HG02588 (cell line): ENCODE results near the gene AIG1.
"Not testable (repeated sequence)": the region's sequence is repeated elsewhere in the genome, so short reads cannot be mapped to it uniquely, and the experiment has no call there.

Experiments used
- ATAC-seq: cut with Tn5 transposase; IDR thresholded peaks from one replicate; pipeline ENCODE4 v1.9.1; 2021; ENCODE audit warnings: mild to moderate bottlenecking, moderate library complexity; ENCODE audit not compliant: unreplicated experiment

The AIG1 gene, protein sequence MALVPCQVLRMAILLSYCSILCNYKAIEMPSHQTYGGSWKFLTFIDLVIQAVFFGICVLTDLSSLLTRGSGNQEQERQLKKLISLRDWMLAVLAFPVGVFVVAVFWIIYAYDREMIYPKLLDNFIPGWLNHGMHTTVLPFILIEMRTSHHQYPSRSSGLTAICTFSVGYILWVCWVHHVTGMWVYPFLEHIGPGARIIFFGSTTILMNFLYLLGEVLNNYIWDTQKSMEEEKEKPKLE

DNA sequence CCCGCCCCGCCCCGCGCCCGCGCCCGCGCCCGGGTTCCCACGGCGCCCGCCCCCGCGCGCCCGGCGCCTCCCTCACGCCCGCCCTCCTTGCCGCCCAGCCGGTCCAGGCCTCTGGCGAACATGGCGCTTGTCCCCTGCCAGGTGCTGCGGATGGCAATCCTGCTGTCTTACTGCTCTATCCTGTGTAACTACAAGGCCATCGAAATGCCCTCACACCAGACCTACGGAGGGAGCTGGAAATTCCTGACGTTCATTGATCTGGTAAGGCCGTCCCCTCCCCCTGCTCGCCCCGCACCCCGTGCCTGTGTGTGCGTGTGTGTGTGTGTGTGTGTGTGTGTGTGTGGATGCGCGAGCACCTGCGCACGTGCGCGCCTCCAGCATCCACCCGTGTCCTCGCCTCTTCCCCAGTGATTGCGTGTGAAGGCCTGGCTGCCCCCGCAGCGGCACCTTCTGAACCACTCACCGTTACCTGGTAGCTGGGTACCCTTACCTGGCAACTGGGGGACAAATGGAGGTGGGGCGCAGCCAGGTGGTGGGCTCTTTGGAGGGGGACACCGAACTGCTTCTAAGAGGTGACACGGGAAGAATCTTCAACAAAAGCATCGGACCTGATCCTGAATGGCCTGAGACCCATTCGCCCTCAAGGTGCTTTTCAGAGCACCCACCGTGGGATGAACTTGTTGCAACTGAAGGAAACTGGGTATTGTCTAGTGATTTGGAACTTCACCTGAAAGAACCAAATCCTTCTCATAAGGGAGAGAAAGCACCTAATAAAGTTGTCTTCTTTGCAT, at the start of gene AIG1:
AIG1 (plus strand) TSS at position 84 of the 791 bp plus-strand sequence; CDS start at position 121, 37 bp downstream.
- peak; percentile 69 for ATAC-seq

DNA sequence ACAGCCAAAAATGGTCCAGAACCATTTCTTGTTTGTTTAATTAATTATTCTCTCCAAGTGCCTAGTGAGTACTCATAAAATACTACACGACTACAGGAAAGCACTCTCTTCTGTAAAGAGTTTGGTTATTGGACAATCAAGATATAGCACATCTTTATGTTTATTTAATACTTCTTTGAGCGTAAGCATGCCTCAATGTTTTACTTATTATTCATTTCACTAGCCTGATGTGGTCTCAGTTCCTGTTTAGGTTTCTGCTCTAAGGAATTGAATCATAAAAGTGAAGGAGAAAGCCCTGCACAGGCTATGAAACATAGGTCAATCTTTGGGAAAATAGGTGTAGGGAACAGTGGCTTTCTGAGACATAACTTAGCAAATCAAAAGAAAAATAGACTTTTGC, 45.9 kb upstream of the AIG1 start:
- no peak for ATAC-seq

DNA sequence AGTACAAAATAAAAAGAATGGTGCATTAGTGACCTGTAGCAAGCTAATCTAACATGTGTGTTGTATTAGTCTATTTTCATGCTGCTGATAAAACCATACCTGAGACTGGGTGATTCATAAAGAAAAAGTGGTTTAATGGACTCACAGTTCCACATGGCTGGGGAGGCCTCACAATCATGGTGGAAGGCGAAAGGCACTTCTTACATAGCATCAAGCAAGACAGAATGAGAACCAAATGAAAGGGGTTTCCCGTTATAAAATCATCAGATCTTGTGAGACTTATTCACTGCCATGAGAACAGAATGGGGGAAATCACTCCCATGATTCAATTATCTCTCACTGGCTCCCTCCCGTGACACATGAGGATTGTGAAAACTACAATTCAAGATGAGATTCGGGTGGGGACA, 45.4 kb upstream of the AIG1 start:
- ATAC-seq = no peak

DNA sequence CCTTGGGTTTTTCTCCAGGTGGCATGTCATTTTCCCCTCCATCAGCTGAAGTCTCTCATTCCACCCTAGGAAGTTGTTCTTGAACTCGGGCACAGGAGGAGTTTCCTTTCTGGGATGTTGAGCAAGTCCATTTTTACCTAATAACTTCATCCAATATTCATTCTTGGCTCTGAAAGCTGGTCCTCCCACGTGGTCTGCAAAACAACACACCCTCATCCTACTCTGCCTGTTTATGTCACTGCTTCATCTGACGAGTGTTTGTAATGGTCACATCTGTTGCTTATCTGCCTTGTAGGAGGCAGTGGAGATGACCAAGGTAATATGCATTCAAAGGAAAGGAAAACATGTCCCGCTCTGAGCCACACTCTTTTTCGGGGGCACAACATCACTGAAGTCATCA, 41.7 kb upstream of the AIG1 start:
- ATAC-seq = no peak

DNA sequence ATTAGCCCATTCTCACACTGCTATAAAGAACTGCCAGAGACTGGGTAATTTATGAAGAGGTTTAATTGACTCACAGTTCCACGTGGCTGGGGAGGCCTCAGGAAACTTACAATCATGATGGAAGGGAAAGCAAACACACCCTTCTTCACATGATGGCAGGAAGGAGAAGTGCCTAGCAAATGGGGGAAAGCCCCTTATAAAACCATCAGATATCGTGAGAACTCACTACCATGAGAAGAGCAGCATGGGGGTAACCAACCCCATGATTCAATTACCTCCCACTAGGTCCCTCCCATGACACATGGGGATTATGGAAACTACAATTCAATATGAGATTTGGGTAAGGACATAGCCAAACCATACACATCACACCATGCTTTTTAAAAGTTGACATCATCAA, 39.8 kb upstream of the AIG1 start:
- ATAC-seq = not testable (repeated sequence)

DNA sequence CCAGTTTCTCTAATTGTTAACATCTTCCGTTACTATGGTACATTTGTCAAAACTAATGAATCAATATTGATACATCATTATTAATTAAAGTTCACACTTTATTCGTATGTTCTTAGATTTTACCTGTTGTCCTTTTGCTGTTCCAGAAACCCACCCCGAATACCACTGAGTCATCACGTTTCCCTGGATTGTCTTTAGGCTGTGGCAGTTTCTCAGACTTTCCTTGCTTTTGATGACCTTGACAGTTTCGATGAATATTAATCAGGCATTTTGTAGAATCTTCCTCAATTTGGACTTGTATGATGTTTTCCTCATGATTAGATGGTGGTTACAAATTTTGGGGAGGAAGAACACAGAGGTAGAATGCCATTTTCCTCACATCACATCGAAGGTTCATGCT, 39.1 kb upstream of the AIG1 start:
- no peak for ATAC-seq

DNA sequence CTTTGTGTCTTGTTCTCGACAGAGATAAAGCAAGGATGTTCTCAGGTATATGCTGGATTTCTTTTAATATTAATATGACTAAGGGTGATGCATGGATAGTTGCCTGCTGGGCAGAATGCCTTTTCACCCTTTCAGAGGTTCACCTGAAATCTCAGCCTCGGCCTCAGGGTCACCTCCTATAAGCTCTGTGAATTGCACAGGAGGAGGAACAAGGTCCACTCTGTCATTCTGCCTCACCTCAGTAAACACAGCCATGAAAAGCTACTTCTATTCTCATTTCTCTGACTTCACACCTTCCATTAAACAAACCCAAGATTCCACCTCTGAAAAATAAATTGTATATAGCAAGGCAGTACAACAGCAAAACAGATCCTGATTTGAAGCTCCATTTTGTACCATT, 38.1 kb upstream of the AIG1 start:
- ATAC-seq = no peak

DNA sequence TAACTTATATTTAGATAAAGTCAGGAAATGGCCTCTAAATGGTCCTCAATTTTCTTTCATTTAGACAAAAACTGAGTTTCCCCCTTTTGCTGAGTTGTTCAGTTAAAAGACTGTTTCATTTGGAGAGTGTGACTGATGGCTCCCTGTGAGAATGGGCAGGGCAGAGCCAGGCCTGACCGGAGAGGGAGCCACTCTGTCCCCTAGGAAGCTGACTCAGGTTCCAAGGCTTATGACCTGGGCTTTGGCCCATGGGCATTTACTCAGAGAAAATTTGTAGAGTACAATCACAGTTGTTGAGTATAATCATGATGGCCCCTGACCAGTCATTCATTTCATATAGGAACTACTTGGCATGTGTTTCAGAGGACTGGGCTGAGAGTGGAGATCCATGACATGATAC, 37.0 kb upstream of the AIG1 start:
- ATAC-seq = no peak

DNA sequence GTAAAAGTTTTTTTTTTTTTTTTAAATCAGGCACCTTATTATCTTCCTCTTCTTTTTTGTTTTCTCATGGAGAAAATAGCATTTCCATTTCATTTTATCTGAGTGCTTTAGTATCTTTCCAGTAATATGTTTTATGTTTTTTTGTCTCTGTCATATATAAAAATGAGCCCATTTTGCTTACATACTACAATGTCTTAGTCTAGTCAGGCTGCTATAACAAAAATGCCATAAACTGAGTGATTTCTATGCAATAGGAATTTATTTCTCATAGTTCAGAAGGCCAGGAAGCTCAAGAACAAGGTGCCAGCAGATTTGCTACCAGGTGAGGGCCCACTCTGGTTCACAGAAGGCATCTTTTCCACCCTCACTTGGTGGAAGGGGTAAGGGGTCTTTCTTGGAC, 35.7 kb upstream of the AIG1 start:
- no peak for ATAC-seq

DNA sequence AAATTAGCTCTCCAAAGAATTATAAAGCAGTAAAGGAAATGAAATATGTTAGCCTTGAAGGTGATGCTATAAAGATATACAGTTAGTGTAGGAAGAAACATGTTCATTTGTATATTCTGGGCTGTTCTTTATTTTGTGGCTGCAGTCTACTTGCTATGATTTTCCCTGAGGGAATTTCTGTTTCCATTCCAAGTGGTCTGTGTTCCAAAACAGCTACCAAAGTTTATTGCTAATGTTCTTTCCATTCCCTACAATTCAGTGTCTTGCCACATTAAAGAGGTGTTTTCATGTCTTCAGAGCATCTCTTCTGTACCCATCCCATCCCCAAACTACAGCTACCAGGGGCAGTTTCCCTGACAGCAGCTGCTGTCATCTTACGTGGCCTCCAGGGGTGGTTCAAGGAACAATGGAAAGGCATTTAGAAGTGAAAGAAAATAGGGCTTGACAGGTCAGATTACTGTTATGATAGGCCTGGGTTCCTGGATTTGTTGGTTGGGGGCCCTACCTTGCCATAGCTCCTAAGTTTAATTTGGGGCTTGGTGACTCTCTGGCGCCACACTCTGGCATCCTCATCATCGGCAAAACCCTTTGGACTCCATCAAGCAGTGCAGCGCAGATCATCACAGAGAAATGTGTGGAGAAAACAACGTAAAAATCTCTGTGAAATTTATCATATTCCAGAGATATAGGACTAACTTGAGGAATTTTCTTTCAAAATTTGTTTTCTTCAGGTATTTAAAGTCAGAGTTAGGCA, 33.8 kb upstream of the AIG1 start:
- no peak for ATAC-seq

DNA sequence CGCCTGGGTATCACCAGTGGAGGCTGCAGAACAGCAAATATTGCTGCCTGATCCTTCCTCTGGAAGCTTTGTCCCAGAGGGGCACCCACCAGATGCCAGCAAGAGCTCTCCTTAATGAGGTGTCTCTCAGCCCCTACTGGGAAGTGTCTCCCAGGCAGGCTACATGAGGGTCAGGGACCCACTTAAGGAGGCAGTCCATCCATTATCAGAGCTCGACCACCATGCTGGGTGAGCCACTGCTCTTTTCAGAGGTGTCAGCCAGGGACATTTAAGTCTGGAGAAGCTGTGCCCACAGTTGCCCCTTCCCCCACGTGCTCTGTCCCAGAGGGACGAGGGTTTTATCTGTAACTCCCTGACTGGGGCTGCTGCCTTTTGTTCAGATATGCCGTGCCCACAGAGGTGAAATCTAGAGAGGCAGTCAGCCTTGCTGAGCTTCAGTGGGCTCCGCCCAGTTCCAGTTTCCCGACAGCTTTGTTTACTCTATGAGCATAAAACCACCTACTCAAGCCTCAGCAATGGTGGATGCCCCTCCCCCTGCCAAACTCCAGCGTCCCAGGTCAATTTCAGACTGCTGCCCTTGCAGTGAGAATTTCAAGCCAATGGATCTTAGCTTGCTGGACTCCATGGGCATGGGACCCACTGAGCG, 25.9 kb upstream of the AIG1 start:
- no peak for ATAC-seq

DNA sequence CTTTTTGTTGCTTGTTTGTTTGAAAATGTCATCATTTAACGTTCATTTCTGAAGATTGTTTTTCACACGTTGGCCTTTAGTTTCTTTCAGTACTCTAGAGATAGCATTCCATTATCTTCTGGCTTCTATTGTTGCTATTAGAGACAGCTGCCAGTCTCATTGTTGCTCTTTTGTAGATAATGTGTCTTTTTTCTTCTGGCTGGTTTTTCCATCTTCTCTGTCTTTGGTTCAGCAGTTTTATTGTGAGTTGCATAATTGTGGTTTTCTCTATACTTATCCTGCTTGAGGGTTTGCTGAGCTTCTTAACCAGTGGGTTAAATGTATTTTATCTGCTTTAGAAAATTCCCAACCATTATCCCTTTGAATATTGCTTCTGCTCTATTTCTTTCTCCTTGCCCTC, 23.2 kb upstream of the AIG1 start:
- no peak for ATAC-seq

DNA sequence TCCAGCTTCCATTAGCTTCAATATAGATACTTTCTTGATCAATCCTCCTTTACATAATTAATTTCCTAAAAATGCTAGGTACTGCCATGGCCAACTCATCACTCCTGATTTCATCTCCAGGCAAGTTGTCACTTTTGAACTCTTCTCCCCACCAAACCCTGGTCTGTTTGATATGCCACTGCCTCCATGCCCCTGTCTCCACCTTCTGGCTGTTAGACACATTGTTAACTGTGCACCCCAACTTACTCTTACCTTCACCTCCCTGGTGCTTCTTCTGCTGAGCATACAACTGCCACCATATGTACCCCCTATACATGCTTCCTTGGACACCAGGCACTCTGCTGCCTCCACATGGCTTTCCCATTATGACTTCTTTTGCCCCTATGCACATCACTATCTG, 21.9 kb upstream of the AIG1 start:
- no peak for ATAC-seq

DNA sequence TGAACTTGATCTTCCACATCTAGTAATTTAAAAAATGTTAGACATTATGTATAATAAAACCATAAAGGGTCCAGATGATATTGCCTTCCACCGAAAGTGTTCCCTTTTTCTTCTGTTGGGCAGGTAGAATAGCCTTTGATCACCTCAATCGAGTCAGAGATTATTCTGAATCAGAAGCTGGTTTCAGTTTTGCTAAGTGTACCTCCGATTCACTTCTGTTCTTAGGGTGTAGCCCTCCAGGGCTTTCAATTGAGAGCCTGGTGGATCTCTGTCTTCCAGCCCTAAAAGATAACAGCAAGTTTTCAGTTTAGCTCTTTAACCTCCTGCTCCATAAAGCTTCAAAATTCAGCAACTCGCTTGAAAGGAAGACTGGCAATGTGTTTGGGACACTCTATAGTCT, 21.1 kb upstream of the AIG1 start:
- ATAC-seq = no peak

DNA sequence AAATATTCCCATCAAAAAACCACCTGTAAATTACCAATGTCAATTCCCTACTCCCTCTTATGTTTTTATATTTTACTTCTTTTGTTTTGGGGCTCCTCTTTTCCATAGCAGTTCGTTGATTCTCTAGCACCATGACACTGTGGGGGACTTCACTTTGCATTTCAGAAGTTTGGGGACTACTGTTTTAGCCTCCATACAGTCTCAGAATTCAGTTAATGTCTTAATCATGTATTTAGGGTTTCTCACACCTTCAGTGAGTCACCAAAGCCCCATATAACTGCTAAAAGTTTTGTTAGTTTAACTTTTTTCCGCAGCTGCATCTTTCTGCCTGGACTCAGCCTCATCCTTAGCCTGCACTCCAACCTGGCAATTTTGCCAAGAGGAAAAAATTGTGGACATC, 20.7 kb upstream of the AIG1 start:
- ATAC-seq = no peak

DNA sequence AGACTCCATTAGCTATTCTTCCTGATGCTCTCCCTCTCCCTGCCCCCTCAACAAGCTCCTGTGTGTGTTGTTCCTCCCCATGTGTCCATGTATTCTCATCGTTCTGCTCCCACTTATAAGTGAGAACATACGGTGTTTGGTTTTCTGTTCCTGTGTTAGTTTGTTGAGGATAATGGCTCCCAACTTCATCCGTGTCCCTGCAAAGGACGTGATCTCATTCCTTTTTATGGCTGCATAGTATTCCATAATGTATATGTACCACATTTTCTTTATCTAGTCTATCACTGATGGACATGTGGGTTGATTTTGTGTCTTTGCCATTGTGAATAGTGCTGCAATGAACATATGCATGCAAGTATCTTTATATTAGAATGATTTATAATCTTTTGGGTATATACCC, 16.3 kb upstream of the AIG1 start:
- ATAC-seq = not testable (repeated sequence)

DNA sequence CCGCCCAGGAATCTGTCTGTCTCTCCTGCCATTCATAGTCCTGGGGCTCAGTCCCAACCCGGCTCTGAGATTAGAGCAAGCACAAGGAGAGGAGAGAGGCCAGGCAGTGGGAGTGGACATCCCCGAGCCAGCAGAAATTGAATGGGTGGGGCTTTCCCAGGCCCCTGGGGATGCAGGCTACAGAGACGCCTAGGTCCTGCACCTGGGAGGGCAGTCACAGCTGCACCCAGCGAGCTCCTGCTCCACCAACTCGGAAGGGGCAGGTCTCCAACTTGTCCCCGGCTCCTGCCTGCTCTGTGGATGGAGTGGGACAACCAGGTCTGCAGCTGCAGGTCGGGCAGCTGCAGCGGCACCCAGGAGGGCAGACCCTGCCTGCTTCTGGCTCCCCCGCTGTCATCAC, 11.1 kb upstream of the AIG1 start:
- ATAC-seq = no peak

DNA sequence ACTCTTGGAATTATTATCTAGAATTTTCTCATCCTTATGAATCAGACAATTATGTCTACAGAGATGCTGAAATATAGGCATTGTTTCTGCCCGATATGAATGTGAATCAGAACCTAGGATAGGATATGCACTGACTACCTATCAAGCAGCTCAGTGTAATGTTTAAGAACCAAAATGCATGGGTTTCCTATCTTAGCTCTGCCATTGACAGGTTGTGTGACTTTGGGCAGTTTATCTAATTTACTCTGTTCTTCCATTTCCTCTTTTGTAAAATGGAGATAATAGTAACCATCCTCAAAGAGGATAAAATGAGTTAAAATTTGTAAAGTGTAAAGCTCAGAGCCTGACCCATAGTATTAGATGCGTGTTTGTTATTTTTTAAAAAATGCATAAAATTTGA, 10.2 kb upstream of the AIG1 start:
- ATAC-seq = no peak

DNA sequence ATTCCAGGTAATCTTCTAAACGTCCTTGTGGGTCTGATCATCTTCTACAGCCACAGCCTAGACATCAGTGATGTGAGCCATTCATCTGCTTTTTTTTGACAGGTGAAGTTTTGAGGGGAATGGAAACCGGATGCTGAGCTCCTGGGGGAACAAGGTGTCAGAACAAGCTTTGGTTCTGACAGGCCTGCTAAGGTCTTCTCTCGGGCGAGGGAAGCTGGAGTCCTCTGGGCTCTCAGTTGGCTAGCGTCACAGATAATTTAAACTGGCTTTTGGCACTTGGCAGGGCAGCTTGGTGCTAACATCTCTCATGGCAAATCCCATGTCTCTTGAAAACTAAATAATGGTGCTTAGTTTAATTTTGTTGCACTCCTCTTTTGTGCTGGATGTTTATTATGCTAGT, 8.4 kb upstream of the AIG1 start:
- ATAC-seq = no peak

DNA sequence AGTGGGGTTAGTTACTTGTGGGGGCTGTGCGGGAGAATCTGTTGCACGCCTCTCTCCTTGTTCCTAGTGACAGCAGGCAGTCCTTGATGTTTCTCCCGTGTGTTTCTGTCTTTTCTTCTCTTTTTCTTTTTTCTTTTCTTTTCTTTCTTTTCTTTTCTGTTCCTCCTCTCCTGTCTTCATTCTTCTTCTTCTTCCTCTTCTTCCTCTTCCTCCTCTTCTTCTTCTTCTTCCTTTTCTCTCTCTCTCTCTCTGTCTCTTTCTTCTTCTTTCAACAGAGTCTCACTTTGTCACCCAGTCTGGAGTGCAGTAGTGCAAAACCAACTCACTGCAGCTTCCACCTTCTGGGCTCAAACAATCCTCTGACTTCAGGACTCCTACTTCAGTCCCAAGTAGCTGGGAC, 6.8 kb upstream of the AIG1 start:
- no peak for ATAC-seq

DNA sequence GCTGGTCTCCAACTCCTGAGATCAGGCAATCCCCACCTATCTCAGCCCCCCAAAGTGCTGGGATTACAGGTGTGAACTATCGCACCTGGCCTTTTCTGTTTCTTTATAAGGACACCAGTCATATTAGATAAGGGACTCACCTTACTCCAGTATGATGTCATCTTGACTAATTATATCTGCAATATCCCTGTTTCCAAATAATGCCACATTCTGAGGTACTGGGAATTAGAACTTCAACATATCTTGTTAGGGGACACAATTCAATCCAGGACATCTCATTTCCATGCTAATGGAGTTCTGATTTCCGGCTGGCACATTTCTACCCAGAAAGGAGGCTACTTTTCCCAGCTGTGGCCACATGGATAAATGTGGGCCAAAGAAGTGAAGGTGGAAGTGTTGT, 6.4 kb upstream of the AIG1 start:
- no peak for ATAC-seq

DNA sequence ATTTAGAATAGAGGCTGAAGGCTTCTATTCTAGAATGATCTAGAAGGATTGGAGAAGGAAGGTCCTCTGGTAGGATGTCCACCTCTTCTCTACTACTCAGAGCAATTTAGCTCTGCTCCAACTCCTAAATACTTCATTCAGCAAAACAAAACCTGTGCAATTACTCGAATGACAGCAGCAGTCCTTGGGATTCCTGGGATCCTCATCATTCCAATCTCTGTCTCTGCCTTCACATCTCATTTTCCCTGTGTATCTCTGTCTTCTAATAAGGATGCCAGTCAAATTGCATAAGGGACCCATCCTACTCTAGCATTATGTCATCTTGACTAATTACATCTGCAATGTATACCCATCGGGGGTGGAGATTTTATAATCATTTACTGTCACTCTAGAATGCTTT, 5.5 kb upstream of the AIG1 start:
- ATAC-seq = no peak
